OCI-LY7 (cell line): Measurements from ENCODE around the gene COX19.
"Not testable (repeated sequence)": the region's sequence is repeated elsewhere in the genome, so short reads cannot be mapped to it uniquely, and the experiment has no call there.

ENCODE experiments used
- EZH2phosphoT487 ChIP-seq: fragments of 200-600 bp; sonication (generic); IDR thresholded peaks from 2 replicates; pipeline ENCODE4 v1.6.1; 2018; ENCODE audit warnings: low read depth, borderline replicate concordance, mild to moderate bottlenecking, mixed run types, antibody characterized with exemption, low read length, moderate library complexity, mixed read lengths
- TF ChIP-seq, protein P1 (sequence below): fragments of 200-600 bp; sonication (generic); conservative IDR thresholded peaks from 2 replicates; pipeline ENCODE4 v1.5.1; 2014; ENCODE audit warnings: mild to moderate bottlenecking, antibody characterized with exemption, low read length, moderate library complexity, mixed read lengths

DNA sequence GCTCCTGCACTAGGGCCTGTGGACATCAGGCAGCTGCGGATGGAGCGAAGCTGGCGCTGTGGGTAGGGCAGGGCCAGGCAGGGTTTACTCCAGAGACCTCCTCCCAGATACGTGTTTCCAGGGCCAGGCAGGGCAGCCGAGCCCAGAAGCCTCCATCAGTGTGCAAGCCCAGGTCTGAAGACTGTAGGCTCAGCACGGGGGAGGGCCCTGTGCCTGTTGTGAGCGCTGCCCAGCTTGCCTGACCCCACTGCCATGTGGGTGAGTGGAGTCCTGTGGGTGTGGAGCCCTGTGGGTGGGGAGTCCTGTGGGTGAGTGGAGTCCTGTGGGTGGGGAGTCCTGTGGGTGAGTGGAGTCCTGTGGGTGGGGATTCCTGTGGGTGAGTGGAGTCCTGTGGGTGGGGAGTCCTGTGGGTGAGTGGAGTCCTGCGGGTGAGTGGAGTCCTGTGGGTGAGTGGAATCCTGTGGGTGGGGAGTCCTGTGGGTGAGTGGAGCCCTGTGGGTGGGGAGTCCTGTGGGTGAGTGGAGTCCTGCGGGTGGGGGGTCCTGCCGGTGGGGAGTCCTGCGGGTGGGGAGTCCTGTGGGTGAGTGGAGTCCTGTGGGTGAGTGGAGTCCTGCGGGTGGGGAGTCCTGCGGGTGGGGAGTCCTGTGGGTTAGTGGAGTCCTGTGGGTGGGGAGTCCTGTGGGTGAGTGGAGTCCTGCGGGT, 25.9 kb upstream of the COX19 start:
- TF ChIP-seq, protein P1, sequence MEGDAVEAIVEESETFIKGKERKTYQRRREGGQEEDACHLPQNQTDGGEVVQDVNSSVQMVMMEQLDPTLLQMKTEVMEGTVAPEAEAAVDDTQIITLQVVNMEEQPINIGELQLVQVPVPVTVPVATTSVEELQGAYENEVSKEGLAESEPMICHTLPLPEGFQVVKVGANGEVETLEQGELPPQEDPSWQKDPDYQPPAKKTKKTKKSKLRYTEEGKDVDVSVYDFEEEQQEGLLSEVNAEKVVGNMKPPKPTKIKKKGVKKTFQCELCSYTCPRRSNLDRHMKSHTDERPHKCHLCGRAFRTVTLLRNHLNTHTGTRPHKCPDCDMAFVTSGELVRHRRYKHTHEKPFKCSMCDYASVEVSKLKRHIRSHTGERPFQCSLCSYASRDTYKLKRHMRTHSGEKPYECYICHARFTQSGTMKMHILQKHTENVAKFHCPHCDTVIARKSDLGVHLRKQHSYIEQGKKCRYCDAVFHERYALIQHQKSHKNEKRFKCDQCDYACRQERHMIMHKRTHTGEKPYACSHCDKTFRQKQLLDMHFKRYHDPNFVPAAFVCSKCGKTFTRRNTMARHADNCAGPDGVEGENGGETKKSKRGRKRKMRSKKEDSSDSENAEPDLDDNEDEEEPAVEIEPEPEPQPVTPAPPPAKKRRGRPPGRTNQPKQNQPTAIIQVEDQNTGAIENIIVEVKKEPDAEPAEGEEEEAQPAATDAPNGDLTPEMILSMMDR: not testable (repeated sequence)
- not testable (repeated sequence) for TF ChIP-seq EZH2phosphoT487
